Prostate gland (tissue), 2 donors: ENCODE results near the gene ARSB. TPM values are rescaled to one million over a fixed set of nuclear protein-coding genes. Genes with fewer than 3 reads are reported as not detected.

Source experiments
- DNase-seq: peaks from one replicate; pipeline ENCODE4 v3.0.0-alpha.2; 2019; ENCODE audit warnings: low spot score
- H3K27ac ChIP-seq, 2 donors: fragments of 200-600 bp; sonication (generic); 2 replicates each; pipeline ENCODE4 v1.5.1; 2017 to 2019
- H3K27me3 ChIP-seq: fragments of 200-600 bp; sonication (generic); replicated peaks from 2 replicates; pipeline ENCODE4 v1.5.1; 2019; ENCODE audit not compliant: insufficient read depth
- H3K36me3 ChIP-seq, 2 donors: fragments of 200-600 bp; sonication (generic); 1 replicate in 1 of 2; 2 replicates in 1 of 2; pipeline versions ENCODE4 v1.5.1 to v1.8.1; 2017 to 2019
- H3K4me1 ChIP-seq: fragments of 200-600 bp; sonication (generic); replicated peaks from 2 replicates; pipeline ENCODE4 v1.5.1; 2019
- H3K4me3 ChIP-seq, 2 donors: fragments of 200-600 bp; sonication (generic); 2 replicates each; pipeline ENCODE4 v1.5.1; 2017 to 2019
- H3K9me3 ChIP-seq: fragments of 200-600 bp; sonication (generic); 2 replicates; pipeline ENCODE4 v1.5.1; 2017
- POLR2A ChIP-seq: fragments of 450-650 bp; IDR thresholded peaks from one replicate; pipeline ENCODE4 v1.6.1; 2016; ENCODE audit warnings: antibody characterized with exemption, mild to moderate bottlenecking
- POLR2AphosphoS5 ChIP-seq: sonication (generic); formaldehyde crosslinking; IDR thresholded peaks from one replicate; pipeline ENCODE4 v1.6.1; 2017; ENCODE audit warnings: antibody characterized with exemption
- WGBS: methylation state at CpG from one replicate; pipeline ENCODE4 v1.1.5; 2018; 5-methylcytosine and 5-hydroxymethylcytosine counted together
- intact Hi-C: fragments of 100-400 bp; cut with DNase I; formaldehyde crosslinking; loops from one replicate; pipeline ENCODE4 v1.14.2; 2022
- total RNA-seq, 2 donors: library from RNA; depleted of rRNA; stranded (reverse); fragments of >200 nt; gene quantifications; one replicate each; pipeline ENCODE4 v1.1.0, GENCODE V29; 2016
- TF ChIP-seq, protein P1 (sequence below), 4 experiments: fragments of 200-600 bp in 2 of 4; fragments of 450-650 bp in 2 of 4; sonication (generic) in 2 of 4; IDR thresholded peaks; 1 replicate in 3 of 4; 2 replicates in 1 of 4; pipeline ENCODE4 v1.5.1; 2016 to 2019; ENCODE audit warnings: antibody characterized with exemption in 4 of 4, mild to moderate bottlenecking in 2 of 4, moderate library complexity in 2 of 4

Gene ARSB
- total RNA-seq, 2 donors from 2014 or later: 5.4 to 14.9 TPM

DNA sequence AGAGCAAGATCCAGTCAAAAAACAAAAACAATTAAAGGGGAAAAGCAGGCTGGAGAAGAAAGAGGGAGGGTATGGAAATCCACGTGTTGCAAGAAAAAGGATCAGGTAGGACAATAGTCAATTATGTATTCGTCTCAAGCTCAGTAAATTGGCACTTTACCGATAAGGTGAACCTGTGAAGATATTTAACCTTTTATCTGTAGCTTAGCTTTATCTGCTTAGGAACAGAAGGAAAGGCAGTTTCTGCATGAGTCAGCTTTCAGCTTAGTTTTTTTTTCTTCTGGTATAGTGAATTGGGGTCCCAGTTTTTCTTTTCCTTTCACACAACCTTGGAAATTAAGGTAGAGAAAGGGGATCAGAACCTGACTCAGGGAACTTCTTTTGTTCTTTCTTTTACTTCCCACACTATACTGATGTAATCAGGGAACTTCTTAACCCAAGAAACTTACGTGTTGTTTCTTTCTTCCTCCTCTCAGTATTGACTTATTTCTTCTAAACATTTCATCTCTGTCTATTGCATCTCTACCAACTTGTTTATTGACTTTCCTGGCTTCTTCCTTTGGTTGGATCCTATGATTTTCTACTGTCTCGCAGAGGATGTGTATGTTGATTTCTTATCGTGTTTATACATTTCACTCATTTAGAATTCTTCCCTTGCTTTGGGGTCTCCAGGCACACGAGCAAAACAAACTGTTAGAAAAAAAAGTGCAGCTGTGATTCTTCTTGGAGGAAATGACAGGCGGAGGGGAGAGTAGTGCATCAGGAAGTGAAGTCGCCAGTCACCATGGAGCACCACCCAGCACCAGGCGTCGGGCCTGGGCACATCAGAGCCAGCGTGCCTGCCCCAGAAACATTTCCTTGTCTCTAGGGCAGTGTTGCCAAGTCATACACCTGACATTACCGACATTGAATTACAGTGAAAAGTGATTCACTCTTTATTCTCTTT lies 213.6 kb downstream of the ARSB start:
- no peak for DNase-seq

DNA sequence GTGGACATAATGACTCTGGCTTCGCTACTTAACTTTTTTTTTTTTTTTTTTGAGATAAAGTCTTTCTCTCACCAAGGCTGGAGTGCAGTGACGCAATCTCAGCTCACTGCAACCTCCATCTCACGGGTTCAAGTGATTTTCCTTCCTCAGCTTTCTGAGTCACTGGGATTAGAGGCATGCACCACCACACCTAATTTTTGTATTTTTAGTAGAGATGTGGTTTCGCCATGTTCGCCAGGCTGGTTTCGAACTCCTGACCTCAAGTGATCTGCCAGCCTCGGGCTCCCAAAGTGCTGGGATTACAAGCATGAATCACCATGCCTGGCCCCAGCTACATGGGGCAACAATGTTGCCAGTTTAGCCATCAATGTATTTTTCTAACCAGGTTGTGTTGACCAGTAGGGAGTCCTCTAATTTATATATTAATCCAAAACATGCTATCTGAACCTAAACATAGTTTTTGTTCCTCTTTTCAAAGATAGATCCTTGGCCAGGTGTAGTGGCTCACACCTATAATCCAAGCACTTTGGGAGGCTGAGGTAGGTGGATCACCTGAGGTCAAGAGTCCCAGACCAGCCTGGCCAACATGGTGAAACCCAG lies 216.2 kb downstream of the ARSB start:
- no peak overlapping the region for H3K4me3 ChIP-seq
- 97% methylated on average over 7 of the region's 7 CpGs for WGBS
- no peaks in the 10 kb centered on the region for H3K27me3 ChIP-seq
- no peaks in the 10 kb centered on the region for H3K36me3 ChIP-seq
- no peaks in the 10 kb centered on the region for H3K9me3 ChIP-seq
- TF ChIP-seq, protein P1, sequence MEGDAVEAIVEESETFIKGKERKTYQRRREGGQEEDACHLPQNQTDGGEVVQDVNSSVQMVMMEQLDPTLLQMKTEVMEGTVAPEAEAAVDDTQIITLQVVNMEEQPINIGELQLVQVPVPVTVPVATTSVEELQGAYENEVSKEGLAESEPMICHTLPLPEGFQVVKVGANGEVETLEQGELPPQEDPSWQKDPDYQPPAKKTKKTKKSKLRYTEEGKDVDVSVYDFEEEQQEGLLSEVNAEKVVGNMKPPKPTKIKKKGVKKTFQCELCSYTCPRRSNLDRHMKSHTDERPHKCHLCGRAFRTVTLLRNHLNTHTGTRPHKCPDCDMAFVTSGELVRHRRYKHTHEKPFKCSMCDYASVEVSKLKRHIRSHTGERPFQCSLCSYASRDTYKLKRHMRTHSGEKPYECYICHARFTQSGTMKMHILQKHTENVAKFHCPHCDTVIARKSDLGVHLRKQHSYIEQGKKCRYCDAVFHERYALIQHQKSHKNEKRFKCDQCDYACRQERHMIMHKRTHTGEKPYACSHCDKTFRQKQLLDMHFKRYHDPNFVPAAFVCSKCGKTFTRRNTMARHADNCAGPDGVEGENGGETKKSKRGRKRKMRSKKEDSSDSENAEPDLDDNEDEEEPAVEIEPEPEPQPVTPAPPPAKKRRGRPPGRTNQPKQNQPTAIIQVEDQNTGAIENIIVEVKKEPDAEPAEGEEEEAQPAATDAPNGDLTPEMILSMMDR (IDR thresholded peaks at IDR 0.05): no peak
- no peak for TF ChIP-seq POLR2A
- TF ChIP-seq POLR2AphosphoS5: no peak
- intact Hi-C loops: no loop called here
- H3K4me1 ChIP-seq: no peaks in the 10 kb centered on the region
- DNase-seq: no peak
- no peak overlapping the region for H3K27ac ChIP-seq

More for the DNA sequence above, 213.6 kb downstream of the ARSB start:
- no peaks in the 10 kb centered on the region for H3K9me3 ChIP-seq
- no peaks in the 10 kb centered on the region for H3K36me3 ChIP-seq
- TF ChIP-seq, protein P1 (IDR thresholded peaks at IDR 0.05): no peak
- TF ChIP-seq POLR2A (no peak), POLR2AphosphoS5 (no peak)
- no peak overlapping the region for H3K4me3 ChIP-seq
- no peak overlapping the region for H3K27ac ChIP-seq
- H3K4me1 ChIP-seq: no peaks in the 10 kb centered on the region
- 46% methylated on average over 13 of the region's 13 CpGs for WGBS
- no peaks in the 10 kb centered on the region for H3K27me3 ChIP-seq
- intact Hi-C loops: no loop called here

DNA sequence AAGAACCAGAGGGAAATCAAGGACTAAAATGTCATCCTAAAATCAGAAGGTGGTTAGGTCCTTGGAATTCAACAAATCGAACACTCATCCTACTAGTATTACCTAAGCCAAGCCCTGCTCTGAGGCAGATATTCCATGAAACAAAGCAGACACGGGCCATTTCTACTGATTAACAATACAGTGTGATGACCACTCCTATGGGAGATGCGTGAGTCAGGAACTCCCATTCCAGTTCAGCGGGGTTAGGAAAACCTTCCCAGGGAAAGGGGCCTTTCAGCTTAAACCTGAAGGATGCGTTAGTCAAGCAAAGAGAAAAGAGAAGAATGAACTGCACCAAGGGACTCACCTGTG lies 218.7 kb downstream of the ARSB start:
- Histone ChIP-seq H3K4me1 (no peaks in the 10 kb centered on the region), H3K36me3 (no peaks in the 10 kb centered on the region), H3K27ac (no peak overlapping the region), H3K4me3 (no peak overlapping the region), H3K27me3 (no peaks in the 10 kb centered on the region), H3K9me3 (no peaks in the 10 kb centered on the region)
- intact Hi-C loops: no loop called here
- 96% methylated on average over 5 of the region's 5 CpGs for WGBS
- DNase-seq: no peak
- TF ChIP-seq POLR2A (no peak), POLR2AphosphoS5 (no peak)
- TF ChIP-seq, protein P1 (IDR thresholded peaks at IDR 0.05): no peak

DNA sequence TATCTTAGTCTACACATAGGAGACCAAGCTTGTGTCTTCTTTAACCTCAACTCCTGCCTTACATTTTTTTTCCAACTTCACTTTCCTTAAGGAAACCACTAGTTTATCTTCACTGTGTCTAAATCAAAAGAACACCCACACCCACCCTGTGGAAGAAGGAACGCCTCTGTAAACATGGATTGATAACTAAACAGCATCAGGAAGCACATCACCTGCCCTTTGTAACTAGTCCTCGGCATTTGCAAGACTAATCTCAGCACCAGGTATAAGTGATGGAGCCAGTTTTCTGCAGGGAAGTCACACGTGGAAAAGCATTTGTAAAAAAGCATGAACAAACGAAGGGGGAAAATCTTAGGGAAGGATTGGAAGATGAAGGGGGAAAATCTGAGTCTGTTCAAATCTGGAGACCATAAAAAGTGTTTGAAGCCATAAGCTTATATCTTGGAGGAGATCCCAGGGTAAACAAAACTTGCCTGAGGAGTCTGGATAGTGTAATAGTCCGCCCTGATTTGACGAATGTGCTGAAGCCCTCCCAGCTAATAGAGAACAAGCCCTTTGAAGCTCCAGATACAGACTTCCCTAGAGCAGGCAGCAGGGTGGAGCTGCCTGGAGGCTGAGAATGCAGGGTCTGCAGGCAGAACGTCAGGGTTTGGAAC lies 219.2 kb downstream of the ARSB start:
- Histone ChIP-seq H3K4me3 (no peak overlapping the region), H3K9me3 (no peaks in the 10 kb centered on the region), H3K36me3 (no peaks in the 10 kb centered on the region), H3K4me1 (no peaks in the 10 kb centered on the region), H3K27me3 (no peaks in the 10 kb centered on the region), H3K27ac (no peak overlapping the region)
- WGBS: 67% methylated on average over 7 of the region's 7 CpGs
- no peak for DNase-seq
- intact Hi-C loops: no loop called here
- TF ChIP-seq POLR2AphosphoS5: no peak
- TF ChIP-seq, protein P1 (IDR thresholded peaks at IDR 0.05): no peak
- no peak for TF ChIP-seq POLR2A
